ENCODE results near the gene UBE3C.
A peak's percentile ranks its signal among the peaks of the same experiment; 100 is the strongest.
"Not testable (repeated sequence)": the region's sequence is repeated elsewhere in the genome, so short reads cannot be mapped to it uniquely, and the experiment has no call there.

UBE3C gene

GRCh38 chr7:157138424-157139110 is at the start of gene UBE3C:
Gene UBE3C (plus strand): TSS chr7:157138926. CDS start chr7:157139273, 347 bp downstream.
- DNase-seq = peak; percentile 95

GRCh38 chr7:157089100-157089610 is 49.6 kb upstream of the UBE3C start:
- no peak for DNase-seq

DNA sequence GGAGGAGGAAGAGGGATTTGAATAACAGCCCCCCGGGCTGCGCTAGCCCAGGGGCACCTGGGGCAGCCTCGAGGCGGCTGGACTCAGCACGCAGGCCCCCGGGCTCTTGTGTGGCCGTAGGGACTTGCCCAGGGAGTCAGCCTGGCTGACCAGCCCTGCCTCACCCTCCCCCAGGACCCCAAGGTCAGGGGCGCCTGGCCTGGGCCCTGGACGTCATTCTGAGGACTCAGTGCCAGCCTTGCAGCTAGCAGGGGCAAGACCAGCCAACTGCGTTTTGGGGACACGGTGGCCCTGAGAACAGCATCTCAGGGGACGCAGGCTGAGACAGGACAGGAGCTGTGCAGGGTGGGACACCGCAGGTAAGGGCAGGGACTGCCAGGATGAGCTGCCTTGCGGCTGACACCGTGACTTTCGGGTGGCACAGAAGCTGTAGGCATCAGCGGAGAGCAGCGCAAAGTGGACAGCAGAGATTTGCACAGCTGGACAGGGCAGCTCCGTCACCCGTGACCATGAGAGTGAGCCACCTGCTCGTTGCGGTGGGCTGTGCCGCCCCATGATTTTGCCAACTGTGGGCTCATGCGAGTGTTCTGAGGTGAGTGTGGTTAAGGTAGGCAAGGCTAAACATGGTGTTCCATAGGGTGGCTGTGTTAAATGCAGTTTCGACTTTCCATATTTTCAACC is 48.1 kb upstream of the UBE3C start:
- no peak for DNase-seq

GRCh38 chr7:157096286-157097055 is 42.3 kb upstream of the UBE3C start:
- DNase-seq = no peak

GRCh38 chr7:157097056-157097329 is 41.7 kb upstream of the UBE3C start:
- no peak for DNase-seq

- no peak for DNase-seq
Measured at GRCh38 chr7:157097569-157097968, 41.2 kb upstream of the UBE3C start.

GRCh38 chr7:157100005-157100404 is 38.7 kb upstream of the UBE3C start:
- DNase-seq = not testable (repeated sequence)

- DNase-seq = not testable (repeated sequence)
Measured at GRCh38 chr7:157103641-157104040, 35.1 kb upstream of the UBE3C start.

GRCh38 chr7:157111311-157111710 is 27.4 kb upstream of the UBE3C start:
- DNase-seq = no peak

DNA sequence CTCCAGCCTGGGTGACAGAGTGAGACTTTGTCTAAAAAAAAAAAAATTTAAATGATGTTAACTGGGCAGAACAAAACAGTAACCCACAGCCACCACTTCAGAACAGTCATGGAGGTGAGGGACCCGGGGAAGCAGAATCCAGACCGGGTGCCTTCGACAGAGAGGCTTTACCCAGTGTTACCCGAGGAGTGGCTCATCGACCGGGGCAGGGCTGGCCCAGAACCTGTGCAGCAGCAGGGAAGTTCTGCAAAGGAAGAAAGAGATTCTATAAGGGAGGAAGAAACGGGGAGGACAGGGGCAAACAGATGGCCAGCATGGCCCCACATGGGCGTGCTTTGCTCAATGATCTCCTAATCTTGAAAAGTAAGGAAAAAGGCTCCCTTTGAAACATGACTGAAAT is 26.0 kb upstream of the UBE3C start:
- no peak for DNase-seq

DNA sequence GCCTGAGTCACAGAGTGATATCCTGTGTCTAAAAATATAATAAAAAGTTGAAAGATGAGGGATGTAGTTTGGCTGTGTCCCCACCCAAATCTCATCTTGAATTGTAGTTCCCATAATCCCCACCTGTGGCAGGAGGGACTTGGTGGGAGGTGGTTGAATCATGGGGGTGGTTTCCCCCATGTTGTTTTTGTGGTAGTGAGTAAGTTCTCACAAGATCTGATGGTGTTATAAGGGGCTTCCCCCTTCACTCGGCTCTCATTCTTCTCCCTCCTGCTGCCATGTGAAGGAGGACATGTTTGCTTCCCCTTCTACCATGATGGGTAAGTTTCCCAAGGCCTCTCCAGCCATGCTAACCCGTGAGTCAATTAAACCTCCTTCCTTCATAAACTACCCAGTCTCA is 25.1 kb upstream of the UBE3C start:
- no peak for DNase-seq

GRCh38 chr7:157116762-157117161 is 22.0 kb upstream of the UBE3C start:
- DNase-seq = no peak

GRCh38 chr7:157117796-157118195 is 20.9 kb upstream of the UBE3C start:
- DNase-seq = no peak

DNA sequence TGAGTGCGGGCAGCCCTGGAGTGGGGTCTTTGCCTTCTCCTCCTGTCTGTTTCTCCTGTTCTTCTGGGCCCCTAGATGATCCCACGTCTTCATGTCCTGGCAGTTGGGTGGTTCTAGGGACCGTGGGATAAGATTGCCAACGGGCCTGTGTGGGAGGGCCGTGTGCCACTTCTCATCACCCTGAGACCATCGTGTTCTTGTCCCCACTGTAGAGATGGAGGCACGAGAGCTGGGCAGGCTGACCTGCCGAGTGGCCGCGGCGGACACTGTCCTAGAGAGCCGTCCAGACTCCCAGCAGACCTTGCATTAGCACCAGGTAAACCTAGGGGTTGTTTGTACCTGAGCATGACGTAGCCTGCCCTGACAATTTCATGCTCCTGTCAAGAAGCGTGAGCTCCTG is 18.5 kb upstream of the UBE3C start:
- DNase-seq = no peak

DNA sequence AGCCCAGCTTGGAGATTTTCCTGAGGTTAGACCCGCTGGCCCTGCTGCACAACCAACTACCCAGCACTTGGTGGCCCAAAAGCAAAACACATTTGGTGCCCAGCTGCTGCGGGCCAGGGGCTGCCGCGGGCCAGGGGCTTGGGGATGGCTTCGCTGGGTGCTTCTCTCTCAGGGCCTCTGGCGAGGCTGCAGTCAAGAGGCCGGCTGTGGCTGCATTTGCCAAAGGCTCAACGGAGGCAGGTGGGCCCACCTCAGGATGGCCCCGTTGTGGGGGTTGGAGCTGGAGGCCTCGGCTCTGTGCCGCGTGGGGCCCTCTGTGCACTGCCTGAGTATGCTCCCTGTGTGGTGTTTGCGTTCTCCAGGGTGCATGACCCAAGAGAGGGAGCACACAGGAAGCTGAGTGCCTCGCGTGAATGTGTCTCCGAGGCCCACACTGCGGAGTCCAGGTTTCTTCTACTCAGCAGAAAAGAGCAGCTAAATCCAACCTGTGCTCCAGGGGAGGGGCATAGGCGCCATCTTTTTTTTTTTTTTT is 17.5 kb upstream of the UBE3C start:
- no peak for DNase-seq

DNA sequence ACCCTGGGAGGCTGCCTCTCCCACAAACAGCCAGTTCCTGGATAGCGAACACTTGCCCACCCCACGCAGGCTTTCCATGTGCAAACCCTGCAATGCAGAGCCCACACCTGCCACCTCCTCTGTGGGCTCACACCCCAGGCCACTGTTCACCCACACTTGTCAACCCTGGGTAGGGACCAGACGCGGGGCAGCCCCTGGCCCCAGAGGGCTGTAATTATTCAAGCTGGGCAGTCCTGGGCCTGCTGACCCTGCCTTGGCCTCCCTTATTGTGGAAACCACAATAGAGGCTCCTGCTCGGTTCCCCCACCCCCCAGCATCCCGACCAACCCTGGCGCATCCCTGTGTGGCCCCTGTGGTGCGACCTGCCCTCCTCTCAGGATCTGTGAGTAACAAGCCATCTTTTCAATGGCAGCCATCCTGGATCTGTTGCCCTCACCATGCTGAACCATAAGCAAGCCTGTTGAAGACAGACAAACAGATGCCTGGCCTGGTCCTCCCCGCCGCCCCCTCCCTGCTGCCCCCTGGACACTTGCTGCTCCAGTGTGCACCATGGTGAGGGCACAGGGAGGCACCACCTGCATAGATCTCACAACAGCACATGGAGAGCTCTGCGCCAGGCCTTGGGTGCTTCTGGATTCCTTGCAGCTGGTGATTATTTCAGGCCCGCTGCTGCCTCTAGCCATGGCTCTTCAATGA is 15.8 kb upstream of the UBE3C start:
- DNase-seq = no peak

DNA sequence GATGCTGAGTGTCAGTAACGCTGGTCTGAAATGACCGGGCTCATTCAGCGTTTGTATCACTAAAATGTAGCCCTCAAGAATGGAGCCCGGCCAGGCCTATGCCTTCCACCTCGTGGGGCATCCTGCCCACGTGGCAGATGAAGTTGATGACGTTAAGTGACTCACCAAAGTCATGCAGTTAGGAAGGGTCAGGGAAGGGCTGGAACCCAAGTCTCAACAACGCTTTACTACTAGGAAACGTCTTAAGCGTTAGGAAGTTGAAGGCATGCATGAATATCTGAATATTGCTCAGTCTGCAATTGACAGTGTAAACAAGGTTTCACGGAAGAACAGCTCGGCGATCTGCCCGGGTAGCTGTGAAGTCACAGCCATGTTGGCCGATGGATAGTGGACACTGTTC is 14.0 kb upstream of the UBE3C start:
- no peak for DNase-seq

DNA sequence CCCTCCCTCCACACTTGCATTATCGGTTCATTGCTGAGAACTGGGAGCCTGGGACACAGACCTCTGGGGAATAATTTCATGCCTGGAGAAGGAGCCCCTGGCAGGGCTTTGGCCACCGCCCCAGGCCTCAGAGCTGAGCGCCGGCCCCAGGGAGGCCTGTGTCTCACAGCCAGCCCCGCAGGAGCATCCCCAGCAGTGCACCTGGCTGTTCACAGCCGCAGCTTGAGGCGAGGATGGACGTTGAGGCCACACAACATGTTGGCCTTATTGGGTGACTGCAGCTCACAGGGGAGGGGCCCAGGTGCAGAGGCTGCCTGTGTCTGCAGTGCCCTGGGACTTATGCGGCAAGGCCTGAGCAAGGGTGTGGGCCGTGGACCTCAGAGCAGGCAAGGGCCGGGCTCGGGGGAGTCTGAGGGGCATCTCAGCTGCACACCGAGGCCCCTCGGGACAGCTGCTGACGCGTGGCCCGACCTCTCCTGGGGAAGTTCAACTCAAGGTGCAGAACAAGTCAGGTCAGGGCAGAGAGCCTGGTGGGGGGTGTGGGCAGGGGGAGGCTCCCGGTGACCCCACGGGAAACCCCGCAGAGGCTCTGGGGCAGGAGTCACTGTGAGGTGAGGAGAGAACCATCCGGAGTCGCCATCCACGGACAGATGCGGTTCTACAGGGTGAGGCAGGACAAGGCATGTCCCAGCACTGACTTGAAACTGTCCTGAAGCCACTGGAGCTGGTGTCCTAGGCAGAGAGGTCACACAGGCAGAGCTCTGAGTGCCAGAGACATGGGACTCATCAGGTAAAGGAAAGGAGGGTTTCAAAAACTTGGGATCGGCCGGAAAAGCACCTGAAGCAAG is 13.1 kb upstream of the UBE3C start:
- no peak for DNase-seq

- no peak for DNase-seq
Measured at GRCh38 chr7:157126921-157127320, 11.8 kb upstream of the UBE3C start.

DNA sequence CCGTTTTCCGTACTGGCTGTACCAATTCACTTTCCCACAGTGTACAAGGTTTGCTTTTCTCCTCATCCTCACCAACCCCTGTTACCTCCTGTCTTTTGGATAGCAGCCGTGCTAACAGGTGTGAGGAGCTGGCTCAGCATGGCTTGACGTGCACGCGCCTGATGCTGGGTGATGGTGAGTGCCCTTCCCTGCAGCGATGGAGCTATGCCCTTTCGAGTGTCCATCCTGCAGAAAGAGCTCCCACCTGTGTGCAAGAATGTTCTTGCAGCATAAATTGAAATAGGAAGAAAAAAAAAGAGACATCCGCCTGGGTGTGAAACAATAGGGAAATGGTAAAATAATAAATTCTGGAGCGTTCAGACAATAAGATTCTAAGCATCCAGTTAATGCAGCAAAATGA is 9.5 kb upstream of the UBE3C start:
- no peak for DNase-seq

GRCh38 chr7:157129907-157130460 is 8.7 kb upstream of the UBE3C start:
- no peak for DNase-seq

DNA sequence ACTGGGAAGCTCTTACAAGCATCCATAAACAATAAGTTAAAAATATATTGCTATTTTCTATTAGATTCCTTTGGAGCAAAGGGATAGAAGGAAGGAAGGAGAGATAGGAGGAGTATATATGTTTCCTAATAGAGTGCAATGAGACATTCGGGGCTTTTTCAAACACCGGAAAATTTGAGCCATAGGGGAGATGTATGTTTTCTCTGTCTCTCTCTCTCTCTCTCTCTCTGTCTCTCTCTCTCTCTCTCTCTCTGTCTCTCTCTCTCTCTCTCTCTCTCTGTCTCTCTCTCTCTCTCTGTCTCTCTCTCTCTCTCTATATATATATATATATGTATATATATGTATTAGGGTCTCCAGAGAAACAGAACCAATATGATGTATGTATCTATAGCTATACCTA is 7.9 kb upstream of the UBE3C start:
- DNase-seq = not testable (repeated sequence)

Measured in hematopoietic multipotent progenitor cell treated with erythropoietin and hydrocortisone succinate and interleukin-3 and kit ligand, for 4 days (in vitro differentiated cells).